Heart left ventricle (tissue), 16 donors: ENCODE results near the gene GNAS. TPM values are rescaled to one million over a fixed set of nuclear protein-coding genes. Genes with fewer than 3 reads are reported as not detected.

Experiments
- ATAC-seq, 4 donors: fragments of 200-7000 bp; cut with Tn5 transposase; one replicate each; pipeline ENCODE4 v1.9.1; 2020 to 2022; ENCODE audit warnings: moderate library complexity in 4 of 4, mild to moderate bottlenecking in 3 of 4, moderate number of reproducible peaks in 1 of 4
- DNase-seq, 5 donors: peaks; one replicate each; pipeline ENCODE4 v3.0.0-alpha.2; 2020
- H3K27ac ChIP-seq, 12 donors: fragments of 200-600 bp; sonication (generic) in 4 of 12; one replicate each; pipeline versions ENCODE4 v1.5.0 to v1.8.0; 2016 to 2022; ENCODE audit warnings: mild to moderate bottlenecking in 2 of 12
- H3K27me3 ChIP-seq, 9 donors: fragments of 200-600 bp; sonication (generic) in 2 of 9; one replicate each; pipeline versions ENCODE4 v1.5.1 to v1.8.0; 2016 to 2022; ENCODE audit warnings: mild to moderate bottlenecking in 3 of 9
- H3K36me3 ChIP-seq, 9 donors: fragments of 200-600 bp; sonication (generic) in 2 of 9; one replicate each; pipeline versions ENCODE4 v1.5.0 to v1.8.0; 2018 to 2022; ENCODE audit warnings: mild to moderate bottlenecking in 2 of 9
- H3K4me1 ChIP-seq, 12 donors: fragments of 200-600 bp; sonication (generic) in 4 of 12; one replicate each; pipeline versions ENCODE4 v1.5.0 to v1.8.0; 2016 to 2022; ENCODE audit warnings: mild to moderate bottlenecking in 3 of 12
- H3K4me3 ChIP-seq, 12 donors: fragments of 200-600 bp; sonication (generic) in 4 of 12; one replicate each; pipeline versions ENCODE4 v1.5.0 to v1.8.0; 2017 to 2022; ENCODE audit warnings: mild to moderate bottlenecking in 9 of 12, moderate library complexity in 4 of 12
- H3K9me3 ChIP-seq, 12 donors: fragments of 200-600 bp; sonication (generic) in 4 of 12; one replicate each; pipeline versions ENCODE4 v1.5.0 to v1.8.0; 2016 to 2022; ENCODE audit warnings: mild to moderate bottlenecking in 1 of 12
- CTCF ChIP-seq, 12 donors: fragments of 200-600 bp; sonication (generic) in 4 of 12; IDR thresholded peaks; one replicate each; pipeline versions ENCODE4 v1.5.0 to v1.8.0; 2018 to 2022; ENCODE audit warnings: antibody characterized with exemption in 12 of 12, mild to moderate bottlenecking in 5 of 12
- POLR2A ChIP-seq, 2 donors: fragments of 450-650 bp; IDR thresholded peaks; one replicate each; pipeline ENCODE4 v1.6.1; 2017; ENCODE audit warnings: antibody characterized with exemption in 2 of 2, mild to moderate bottlenecking in 2 of 2, moderate library complexity in 2 of 2
- WGBS, 4 donors: extraction: QIAGEN DNeasy Blood & Tissue Kit in 2 of 4; methylation state at CpG; one replicate each; pipeline versions ENCODE4 v1.1.5 to v1.1.7; 2013 to 2018; 5-methylcytosine and 5-hydroxymethylcytosine counted together
- intact Hi-C, 10 donors: fragments of 100-400 bp; cut with DNase I; formaldehyde crosslinking; loops; one replicate each; pipeline versions ENCODE4 v1.11.1 to v1.14.2; 2022
- polyA plus RNA-seq, 2 donors: library from polyadenylated mRNA; stranded (reverse); fragments of 200-250 nt; gene quantifications; one replicate each; pipeline ENCODE4 v1.2.3, GENCODE V29; 2013
- total RNA-seq, 9 donors: library from RNA; depleted of rRNA in 2 of 9; stranded (reverse); fragments of >200 nt in 2 of 9; fragmentation: NEBNext Ultra II Directional in 3 of 9; extraction: Animal tissue kit (Norgen Biotek cat#: 25700) in 3 of 9; gene quantifications; one replicate each; pipeline versions ENCODE4 v1.1.0 to v1.2.4, GENCODE V29; 2016 to 2023
- donor health status: ischemic (EF 13 %, LVEDD 7.1; RV severe dilation, severe dysfunction).
- donor health status: healthy with polysubstance abuse.
- donor health status: DM: no; HTN: yes; CAD: no.
- donor health status: DM: no; HTN: no; CAD: no.
- donor health status: ischemic (EF 25% LVEDD 6.9; RV normal size, moderate dysfunction).
- donor health status: ischemic (EF 25% LVEDD 5.7; RV mildly dilated, moderate dysfunction).
- donor health status: healthy.
- donor health status: DM: yes; HTN: yes; CAD: no.
- donor health status: ischemic (EF 35%, LVEDD 5.7; RV mildly dilated, moderate dysfunction).
- donor health status: nonischemic (EF 11% LVEDD 7.7; RV severe dilation, severe dysfunction).
- donor health status: DM: yes; HTN: yes; CAD: no.
- donor health status: PGD.
- donor health status: ischemic (EF 29% LVEDD 5.4; RV normal size, mild dysfunction).
- donor health status: nonischemic (EF 23%, LVEDD 6.1; RV moderate dilation, normal function).

GNAS gene
- total and polyA plus RNA-seq, 11 donors = 1,246 to 2,999 (median 1,604) TPM

GRCh38 chr20:58835231-58835630, 17.3 kb upstream of the GNAS start:
- ATAC-seq (no peak), DNase-seq (no peak)
- Histone ChIP-seq H3K36me3 (no peaks in the 10 kb centered on the region), H3K9me3 (no peaks in the 10 kb centered on the region), H3K4me3 (no peak overlapping the region), H3K27ac (no peak overlapping the region), H3K27me3 (peaks cover 0 to 33% (median 11%) of the 10 kb centered on the region in 9 donors), H3K4me1 (peaks cover 0 to 12% (median 0%) of the 10 kb centered on the region in 12 donors)
- TF ChIP-seq POLR2A (IDR thresholded peaks at IDR 0.05) (no peak), CTCF (IDR thresholded peaks at IDR 0.05) (no peak)
- WGBS, 4 donors = 68 to 82% (median 76%) methylated on average over 2 of the region's 2 CpGs
- intact Hi-C loops = loop anchor here in 3 of 10 donors (5.0 kb wide), 1 partner anchor 598 kb away; no protein-coding TSS in a partner anchor

- Histone ChIP-seq H3K4me1 (peaks cover 0 to 16% (median 0%) of the 10 kb centered on the region in 12 donors), H3K27me3 (peaks cover 0 to 47% (median 26%) of the 10 kb centered on the region in 9 donors), H3K4me3 (no peak overlapping the region), H3K9me3 (no peaks in the 10 kb centered on the region), H3K36me3 (no peaks in the 10 kb centered on the region), H3K27ac (no peak overlapping the region)
- intact Hi-C loops = loop anchor here in 3 of 10 donors (5.0 kb wide), 1 partner anchor 599 kb away; no protein-coding TSS in a partner anchor
- ATAC-seq = no peak
- WGBS, 4 donors = 79 to 86% (median 83%) methylated on average over 10 of the region's 10 CpGs
- no peak for TF ChIP-seq CTCF (IDR thresholded peaks at IDR 0.05)
- no peak for DNase-seq
Observed at GRCh38 chr20:58836616-58837204, 15.8 kb upstream of the GNAS start.

GRCh38 chr20:58837717-58838116, 14.8 kb upstream of the GNAS start:
- TF ChIP-seq CTCF (IDR thresholded peaks at IDR 0.05) (no peak), POLR2A (IDR thresholded peaks at IDR 0.05) (no peak)
- intact Hi-C loops = loop anchor here in 3 of 10 donors (5.0 kb wide), 1 partner anchor 600 kb away; no protein-coding TSS in a partner anchor
- Histone ChIP-seq H3K36me3 (no peaks in the 10 kb centered on the region), H3K27me3 (peaks cover 0 to 56% (median 28%) of the 10 kb centered on the region in 9 donors), H3K4me3 (no peak overlapping the region), H3K9me3 (no peaks in the 10 kb centered on the region), H3K4me1 (peaks cover 0 to 16% (median 0%) of the 10 kb centered on the region in 12 donors), H3K27ac (no peak overlapping the region)
- DNase-seq = no peak
- ATAC-seq = no peak
- 85 to 90% (median 86%) methylated on average over 1 of the region's 1 CpG for WGBS, 4 donors

- DNase-seq (no peak), ATAC-seq (no peak)
- 66 to 71% (median 67%) methylated on average over 4 of the region's 4 CpGs for WGBS, 4 donors
- Histone ChIP-seq H3K9me3 (no peaks in the 10 kb centered on the region), H3K27ac (no peak overlapping the region), H3K4me3 (no peak overlapping the region), H3K4me1 (peaks cover 0 to 16% (median 0%) of the 10 kb centered on the region in 12 donors), H3K27me3 (peaks cover 0 to 56% (median 28%) of the 10 kb centered on the region in 9 donors), H3K36me3 (no peaks in the 10 kb centered on the region)
- intact Hi-C loops = loop anchor here in 3 of 10 donors (5.0 kb wide), 1 partner anchor 601 kb away; no protein-coding TSS in a partner anchor
- TF ChIP-seq POLR2A (IDR thresholded peaks at IDR 0.05) = no peak
Observed at GRCh38 chr20:58838174-58838573, 14.3 kb upstream of the GNAS start.
